RWPE2 (cell line): Measurements from ENCODE around the gene NUBPL.
"Not testable (repeated sequence)": the region's sequence is repeated elsewhere in the genome, so short reads cannot be mapped to it uniquely, and the experiment has no call there.

ENCODE experiments used
- ATAC-seq: fragments of 200-7000 bp; cut with Tn5 transposase; 3 replicates; pipeline ENCODE4 v1.9.1; 2021; ENCODE audit warnings: low read depth
- DNase-seq: peaks from one replicate; pipeline ENCODE4 v3.0.0-alpha.2; 2020; ENCODE audit warnings: low spot score
- H3K27ac ChIP-seq: fragments of 450-650 bp; 2 replicates; pipeline ENCODE4 v1.5.1; 2017; ENCODE audit warnings: mild to moderate bottlenecking; ENCODE audit not compliant: poor library complexity, severe bottlenecking
- H3K27me3 ChIP-seq: fragments of 250-450 bp; sonication (Bioruptor Pico); 2 replicates; pipeline ENCODE4 v1.5.1; 2021; ENCODE audit warnings: mild to moderate bottlenecking, moderate library complexity; ENCODE audit not compliant: insufficient read depth, poor library complexity, severe bottlenecking
- H3K36me3 ChIP-seq: fragments of 250-450 bp; sonication (Bioruptor Pico); 2 replicates; pipeline ENCODE4 v1.5.1; 2020; ENCODE audit warnings: low read depth, mild to moderate bottlenecking, moderate library complexity
- H3K4me1 ChIP-seq: fragments of 250-450 bp; sonication (Bioruptor Pico); 2 replicates; pipeline ENCODE4 v1.5.1; 2021; ENCODE audit warnings: mild to moderate bottlenecking, moderate library complexity; ENCODE audit not compliant: insufficient read depth, poor library complexity, severe bottlenecking
- H3K4me3 ChIP-seq: fragments of 250-450 bp; sonication (Bioruptor Pico); 2 replicates; pipeline ENCODE4 v1.5.1; 2021; ENCODE audit warnings: mild to moderate bottlenecking, moderate library complexity; ENCODE audit not compliant: severe bottlenecking
- H3K9me3 ChIP-seq: fragments of 250-450 bp; sonication (Bioruptor Pico); 2 replicates; pipeline ENCODE4 v1.5.1; 2021; ENCODE audit warnings: mild to moderate bottlenecking, moderate library complexity; ENCODE audit not compliant: severe bottlenecking
- TF ChIP-seq, protein P1 (sequence below): fragments of 450-650 bp; IDR thresholded peaks from one replicate; pipeline ENCODE4 v1.5.1; 2017; ENCODE audit warnings: mild to moderate bottlenecking, moderate library complexity; ENCODE audit not compliant: poor library complexity, severe bottlenecking

NUBPL gene

DNA sequence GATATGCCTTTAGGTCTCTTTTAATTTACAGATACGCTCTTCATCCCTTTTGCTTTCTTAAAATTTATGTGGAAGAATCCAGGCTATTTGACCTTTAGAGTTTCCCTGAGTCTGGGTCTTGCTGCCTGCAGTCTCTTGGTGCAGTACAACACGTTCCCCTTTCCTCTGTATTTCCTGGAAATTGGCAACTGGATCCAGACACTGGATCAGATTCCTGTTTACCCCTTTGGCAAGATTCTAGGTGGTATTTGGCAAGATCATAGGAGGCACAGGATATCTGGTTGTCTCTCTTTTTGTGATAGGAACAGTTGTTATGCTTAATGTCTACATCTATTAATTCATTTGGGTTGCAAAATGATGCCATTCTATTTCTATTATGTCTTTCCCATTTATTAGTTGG, 328.1 kb downstream of the NUBPL start:
- Histone ChIP-seq H3K27me3 (no peaks in the 10 kb centered on the region), H3K36me3 (no peaks in the 10 kb centered on the region), H3K27ac (no peak overlapping the region), H3K4me1 (peaks cover 12% of the 10 kb centered on the region), H3K4me3 (no peak overlapping the region), H3K9me3 (no peaks in the 10 kb centered on the region)
- no peak for DNase-seq
- ATAC-seq: no peak
- TF ChIP-seq, protein P1, sequence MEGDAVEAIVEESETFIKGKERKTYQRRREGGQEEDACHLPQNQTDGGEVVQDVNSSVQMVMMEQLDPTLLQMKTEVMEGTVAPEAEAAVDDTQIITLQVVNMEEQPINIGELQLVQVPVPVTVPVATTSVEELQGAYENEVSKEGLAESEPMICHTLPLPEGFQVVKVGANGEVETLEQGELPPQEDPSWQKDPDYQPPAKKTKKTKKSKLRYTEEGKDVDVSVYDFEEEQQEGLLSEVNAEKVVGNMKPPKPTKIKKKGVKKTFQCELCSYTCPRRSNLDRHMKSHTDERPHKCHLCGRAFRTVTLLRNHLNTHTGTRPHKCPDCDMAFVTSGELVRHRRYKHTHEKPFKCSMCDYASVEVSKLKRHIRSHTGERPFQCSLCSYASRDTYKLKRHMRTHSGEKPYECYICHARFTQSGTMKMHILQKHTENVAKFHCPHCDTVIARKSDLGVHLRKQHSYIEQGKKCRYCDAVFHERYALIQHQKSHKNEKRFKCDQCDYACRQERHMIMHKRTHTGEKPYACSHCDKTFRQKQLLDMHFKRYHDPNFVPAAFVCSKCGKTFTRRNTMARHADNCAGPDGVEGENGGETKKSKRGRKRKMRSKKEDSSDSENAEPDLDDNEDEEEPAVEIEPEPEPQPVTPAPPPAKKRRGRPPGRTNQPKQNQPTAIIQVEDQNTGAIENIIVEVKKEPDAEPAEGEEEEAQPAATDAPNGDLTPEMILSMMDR: no peak

DNA sequence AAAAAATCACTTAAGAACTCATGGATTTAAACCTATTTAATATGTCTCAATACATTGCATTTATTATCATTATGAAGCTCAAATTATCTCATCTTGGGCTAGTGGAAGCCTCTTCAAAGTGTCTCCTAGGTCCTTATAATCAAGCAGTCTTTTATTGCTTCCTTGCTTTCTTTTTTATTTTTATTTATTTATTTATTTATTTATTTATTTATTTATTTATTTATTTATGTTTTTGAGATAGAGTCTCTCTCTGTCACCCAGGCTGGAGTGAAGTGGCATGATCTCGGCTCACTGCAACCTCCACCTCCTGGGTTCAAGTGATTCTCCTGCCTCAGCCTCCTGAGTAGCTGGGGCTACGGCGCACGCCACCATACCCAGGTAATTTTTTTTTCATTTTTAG, 329.0 kb downstream of the NUBPL start:
- H3K36me3 ChIP-seq, H3K27me3 ChIP-seq, DNase-seq, H3K9me3 ChIP-seq, H3K4me3 ChIP-seq, ATAC-seq, H3K27ac ChIP-seq: not testable (repeated sequence)
- peaks cover 12% of the 10 kb centered on the region for H3K4me1 ChIP-seq

DNA sequence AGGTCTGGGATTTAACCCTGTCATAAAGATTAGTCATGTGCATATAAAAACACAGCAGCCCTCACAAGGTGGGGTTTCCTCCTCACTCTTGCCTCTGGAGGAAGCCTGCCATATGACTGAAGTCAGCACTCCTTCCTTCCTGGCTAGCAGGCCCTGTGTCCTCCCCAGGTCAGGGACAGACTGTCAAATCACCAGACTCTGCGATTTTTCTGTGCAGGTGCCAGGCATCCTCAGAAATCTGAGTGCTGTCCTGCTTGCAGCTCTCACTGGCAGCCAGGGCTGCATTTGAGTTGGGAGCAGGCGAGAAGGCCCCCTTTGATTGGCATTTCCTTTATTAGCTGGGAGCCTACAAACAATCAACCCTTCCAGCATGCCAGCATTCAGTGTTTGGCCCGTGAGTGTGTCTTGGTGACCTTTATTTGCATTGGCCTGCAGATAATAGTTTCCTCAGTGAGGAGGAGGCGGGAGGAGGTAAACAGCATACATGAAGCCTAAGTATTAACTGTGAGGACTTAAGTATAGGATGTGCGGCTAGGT, 332.1 kb downstream of the NUBPL start:
- TF ChIP-seq, protein P1: no peak
- H3K9me3 ChIP-seq: no peaks in the 10 kb centered on the region
- H3K36me3 ChIP-seq: no peaks in the 10 kb centered on the region
- H3K27ac ChIP-seq: no peak overlapping the region
- no peak for DNase-seq
- H3K27me3 ChIP-seq: no peaks in the 10 kb centered on the region
- peak; percentile 45 for ATAC-seq
- H3K4me3 ChIP-seq: no peak overlapping the region
- H3K4me1 ChIP-seq: peaks cover 18% of the 10 kb centered on the region

DNA sequence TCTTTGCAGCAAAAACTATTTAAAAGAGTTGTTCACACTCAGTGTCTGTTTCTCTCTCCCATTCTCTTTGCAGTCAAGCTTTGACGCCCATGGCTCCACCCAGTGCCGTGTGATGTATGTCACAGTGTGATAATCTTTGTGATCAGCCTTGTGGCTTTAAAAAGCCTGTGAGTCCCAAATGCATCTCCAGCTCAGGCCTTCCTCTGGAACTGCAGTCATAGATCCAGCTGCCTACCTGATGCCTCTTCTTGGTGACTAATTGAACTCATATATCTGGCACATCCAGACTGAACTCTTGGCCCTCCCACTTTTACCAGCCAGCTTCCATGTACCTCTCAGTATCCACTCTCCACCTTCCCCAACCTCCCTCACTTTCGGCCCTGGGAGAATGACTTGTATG, 333.1 kb downstream of the NUBPL start:
- TF ChIP-seq, protein P1: no peak
- Histone ChIP-seq H3K36me3 (no peaks in the 10 kb centered on the region), H3K9me3 (no peaks in the 10 kb centered on the region), H3K27ac (no peak overlapping the region), H3K4me3 (no peak overlapping the region), H3K4me1 (peaks cover 18% of the 10 kb centered on the region), H3K27me3 (no peaks in the 10 kb centered on the region)
- no peak for DNase-seq
- ATAC-seq: peak; percentile 48; the same call in 2 of the 3 replicates

DNA sequence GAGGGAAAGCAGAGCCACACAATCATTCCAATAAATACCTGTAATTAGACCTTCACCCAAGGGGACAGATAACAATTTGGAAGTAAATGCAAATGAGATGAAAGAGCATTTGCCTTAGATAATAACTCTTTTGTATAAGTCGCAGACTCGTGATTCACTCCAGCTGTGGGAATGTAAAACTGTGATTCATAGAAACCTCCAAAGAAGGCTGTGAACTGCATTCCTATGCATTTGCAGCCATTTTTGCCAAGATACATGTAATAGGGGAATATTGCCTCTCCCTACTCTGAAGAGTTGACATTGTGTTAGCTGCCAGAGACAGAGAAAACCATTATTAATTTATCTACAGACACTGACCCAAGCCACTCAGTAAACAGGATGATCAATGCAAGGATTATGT, 334.0 kb downstream of the NUBPL start:
- TF ChIP-seq, protein P1: no peak
- DNase-seq (no peak), ATAC-seq (peak; percentile 86)
- Histone ChIP-seq H3K27ac (no peak overlapping the region), H3K36me3 (no peaks in the 10 kb centered on the region), H3K27me3 (no peaks in the 10 kb centered on the region), H3K4me3 (no peak overlapping the region), H3K4me1 (peaks cover 18% of the 10 kb centered on the region), H3K9me3 (no peaks in the 10 kb centered on the region)
